Adrenal gland (tissue), 5 donors: ENCODE measurements around the gene PELO.

Source experiments
- CTCF ChIP-seq, 6 experiments: fragments of 450-650 bp in 4 of 6; fragments of 200-600 bp in 2 of 6; sonication (generic) in 1 of 6; IDR thresholded peaks; 1 replicate in 5 of 6; 2 replicates in 1 of 6; pipeline versions ENCODE4 v1.5.1 to v1.8.0; 2016 to 2021; ENCODE audit warnings: antibody characterized with exemption in 6 of 6, mild to moderate bottlenecking in 2 of 6, moderate library complexity in 1 of 6
- POLR2A ChIP-seq, 2 donors: fragments of 450-650 bp; IDR thresholded peaks; one replicate each; pipeline ENCODE4 v1.6.1; 2017; ENCODE audit warnings: antibody characterized with exemption in 2 of 2, mild to moderate bottlenecking in 2 of 2, moderate library complexity in 1 of 2
- donor health status: DM: no; HTN: no; CAD: no.

GRCh38 chr5:52738095-52738506 is 49.6 kb upstream of the PELO start:
- no peak for TF ChIP-seq POLR2A (IDR thresholded peaks at IDR 0.05)
- TF ChIP-seq CTCF (IDR thresholded peaks at IDR 0.05): no peak
